Liver (tissue), 3 donors: ENCODE measurements around the gene INTS15.

Source experiments
- FOXA1 ChIP-seq: IDR thresholded peaks from 2 replicates; pipeline ENCODE4 v1.6.1; 2016; ENCODE audit warnings: antibody characterized with exemption
- GABPA ChIP-seq, 2 donors: IDR thresholded peaks in 1 of 2; conservative IDR thresholded peaks in 1 of 2; 2 replicates each; pipeline ENCODE4 v1.6.1; 2016; ENCODE audit warnings: antibody characterized with exemption in 2 of 2, mild to moderate bottlenecking in 1 of 2, moderate library complexity in 1 of 2
- SP1 ChIP-seq: IDR thresholded peaks from 2 replicates; pipeline ENCODE4 v1.6.1; 2018; ENCODE audit warnings: antibody characterized with exemption, mild to moderate bottlenecking
- TAF1 ChIP-seq: conservative IDR thresholded peaks from 2 replicates; pipeline ENCODE4 v1.6.1; 2016; ENCODE audit warnings: antibody characterized with exemption, mild to moderate bottlenecking
- YY1 ChIP-seq: IDR thresholded peaks from 2 replicates; pipeline ENCODE4 v1.6.1; 2016; ENCODE audit warnings: antibody characterized with exemption, mild to moderate bottlenecking
- TF ChIP-seq, protein P1 (sequence below): fragments of 150-350 bp; IDR thresholded peaks from 2 replicates; pipeline ENCODE4 v1.5.1; 2017; ENCODE audit warnings: improper control_type of control experiment, low read depth, low read length; ENCODE audit not compliant: missing input control
- TF ChIP-seq, protein P2 (sequence below): IDR thresholded peaks from 2 replicates; pipeline ENCODE4 v1.6.1; 2016; ENCODE audit warnings: antibody characterized with exemption
- TF ChIP-seq, protein P3 (sequence below): IDR thresholded peaks from 2 replicates; pipeline ENCODE4 v1.6.1; 2016; ENCODE audit warnings: antibody characterized with exemption, mild to moderate bottlenecking
- TF ChIP-seq, protein P4 (sequence below): IDR thresholded peaks from 2 replicates; pipeline ENCODE4 v1.6.1; 2016; ENCODE audit warnings: antibody characterized with exemption
- donor health status: healthy.
- donor health status: healthy.

DNA sequence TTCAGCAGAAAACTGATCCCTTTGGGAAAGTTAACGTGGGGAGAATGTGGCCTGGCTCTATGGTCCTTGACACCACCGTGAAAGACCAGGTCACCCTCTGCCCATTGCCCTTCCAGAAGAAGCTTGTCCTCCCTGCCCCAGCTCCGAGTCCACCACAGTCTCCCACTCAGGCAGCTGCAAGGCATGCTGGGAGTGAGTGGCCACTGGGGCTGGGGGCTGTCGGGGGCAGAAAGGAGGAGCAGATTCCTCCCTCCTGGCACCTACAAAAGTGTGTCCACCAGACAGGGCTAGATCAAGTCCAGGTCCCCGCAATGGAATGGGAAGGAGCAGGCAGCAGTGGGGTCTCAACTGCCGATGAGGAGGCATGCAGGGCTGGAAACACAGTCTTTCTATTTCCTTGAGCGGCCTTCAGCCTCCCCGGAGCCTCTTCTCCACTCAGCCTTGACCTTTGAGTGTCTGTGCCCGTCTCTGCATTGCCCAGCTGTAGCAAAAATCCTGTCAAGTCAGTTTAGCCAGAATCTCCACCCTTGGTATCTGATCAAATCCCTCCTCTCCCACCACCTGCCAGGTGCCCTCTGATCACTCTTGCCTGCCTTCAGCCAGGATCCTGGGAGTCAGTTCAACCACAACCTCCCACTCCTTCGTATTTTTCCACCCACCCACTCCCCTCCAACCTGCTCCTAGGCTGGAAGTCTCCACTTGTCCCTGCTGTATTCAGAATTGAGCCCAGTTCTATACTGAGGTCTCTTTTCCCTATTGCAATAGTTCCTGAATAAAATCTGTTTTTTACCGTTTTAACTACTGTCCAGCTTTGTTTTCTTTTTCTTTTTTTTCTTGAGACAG, 40.4 kb downstream of the INTS15 start:
- TF ChIP-seq, protein P1, sequence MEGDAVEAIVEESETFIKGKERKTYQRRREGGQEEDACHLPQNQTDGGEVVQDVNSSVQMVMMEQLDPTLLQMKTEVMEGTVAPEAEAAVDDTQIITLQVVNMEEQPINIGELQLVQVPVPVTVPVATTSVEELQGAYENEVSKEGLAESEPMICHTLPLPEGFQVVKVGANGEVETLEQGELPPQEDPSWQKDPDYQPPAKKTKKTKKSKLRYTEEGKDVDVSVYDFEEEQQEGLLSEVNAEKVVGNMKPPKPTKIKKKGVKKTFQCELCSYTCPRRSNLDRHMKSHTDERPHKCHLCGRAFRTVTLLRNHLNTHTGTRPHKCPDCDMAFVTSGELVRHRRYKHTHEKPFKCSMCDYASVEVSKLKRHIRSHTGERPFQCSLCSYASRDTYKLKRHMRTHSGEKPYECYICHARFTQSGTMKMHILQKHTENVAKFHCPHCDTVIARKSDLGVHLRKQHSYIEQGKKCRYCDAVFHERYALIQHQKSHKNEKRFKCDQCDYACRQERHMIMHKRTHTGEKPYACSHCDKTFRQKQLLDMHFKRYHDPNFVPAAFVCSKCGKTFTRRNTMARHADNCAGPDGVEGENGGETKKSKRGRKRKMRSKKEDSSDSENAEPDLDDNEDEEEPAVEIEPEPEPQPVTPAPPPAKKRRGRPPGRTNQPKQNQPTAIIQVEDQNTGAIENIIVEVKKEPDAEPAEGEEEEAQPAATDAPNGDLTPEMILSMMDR = no peak
- TF ChIP-seq FOXA1 (no peak), SP1 (no peak), TAF1 (no peak), GABPA (IDR thresholded peaks at IDR 0.05 in 1 of 2, conservative IDR thresholded peaks at IDR 0.05 in 1 of 2) (no peak), YY1 (no peak)
- TF ChIP-seq, protein P2, sequence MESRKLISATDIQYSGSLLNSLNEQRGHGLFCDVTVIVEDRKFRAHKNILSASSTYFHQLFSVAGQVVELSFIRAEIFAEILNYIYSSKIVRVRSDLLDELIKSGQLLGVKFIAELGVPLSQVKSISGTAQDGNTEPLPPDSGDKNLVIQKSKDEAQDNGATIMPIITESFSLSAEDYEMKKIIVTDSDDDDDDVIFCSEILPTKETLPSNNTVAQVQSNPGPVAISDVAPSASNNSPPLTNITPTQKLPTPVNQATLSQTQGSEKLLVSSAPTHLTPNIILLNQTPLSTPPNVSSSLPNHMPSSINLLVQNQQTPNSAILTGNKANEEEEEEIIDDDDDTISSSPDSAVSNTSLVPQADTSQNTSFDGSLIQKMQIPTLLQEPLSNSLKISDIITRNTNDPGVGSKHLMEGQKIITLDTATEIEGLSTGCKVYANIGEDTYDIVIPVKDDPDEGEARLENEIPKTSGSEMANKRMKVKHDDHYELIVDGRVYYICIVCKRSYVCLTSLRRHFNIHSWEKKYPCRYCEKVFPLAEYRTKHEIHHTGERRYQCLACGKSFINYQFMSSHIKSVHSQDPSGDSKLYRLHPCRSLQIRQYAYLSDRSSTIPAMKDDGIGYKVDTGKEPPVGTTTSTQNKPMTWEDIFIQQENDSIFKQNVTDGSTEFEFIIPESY = no peak
- TF ChIP-seq, protein P3, sequence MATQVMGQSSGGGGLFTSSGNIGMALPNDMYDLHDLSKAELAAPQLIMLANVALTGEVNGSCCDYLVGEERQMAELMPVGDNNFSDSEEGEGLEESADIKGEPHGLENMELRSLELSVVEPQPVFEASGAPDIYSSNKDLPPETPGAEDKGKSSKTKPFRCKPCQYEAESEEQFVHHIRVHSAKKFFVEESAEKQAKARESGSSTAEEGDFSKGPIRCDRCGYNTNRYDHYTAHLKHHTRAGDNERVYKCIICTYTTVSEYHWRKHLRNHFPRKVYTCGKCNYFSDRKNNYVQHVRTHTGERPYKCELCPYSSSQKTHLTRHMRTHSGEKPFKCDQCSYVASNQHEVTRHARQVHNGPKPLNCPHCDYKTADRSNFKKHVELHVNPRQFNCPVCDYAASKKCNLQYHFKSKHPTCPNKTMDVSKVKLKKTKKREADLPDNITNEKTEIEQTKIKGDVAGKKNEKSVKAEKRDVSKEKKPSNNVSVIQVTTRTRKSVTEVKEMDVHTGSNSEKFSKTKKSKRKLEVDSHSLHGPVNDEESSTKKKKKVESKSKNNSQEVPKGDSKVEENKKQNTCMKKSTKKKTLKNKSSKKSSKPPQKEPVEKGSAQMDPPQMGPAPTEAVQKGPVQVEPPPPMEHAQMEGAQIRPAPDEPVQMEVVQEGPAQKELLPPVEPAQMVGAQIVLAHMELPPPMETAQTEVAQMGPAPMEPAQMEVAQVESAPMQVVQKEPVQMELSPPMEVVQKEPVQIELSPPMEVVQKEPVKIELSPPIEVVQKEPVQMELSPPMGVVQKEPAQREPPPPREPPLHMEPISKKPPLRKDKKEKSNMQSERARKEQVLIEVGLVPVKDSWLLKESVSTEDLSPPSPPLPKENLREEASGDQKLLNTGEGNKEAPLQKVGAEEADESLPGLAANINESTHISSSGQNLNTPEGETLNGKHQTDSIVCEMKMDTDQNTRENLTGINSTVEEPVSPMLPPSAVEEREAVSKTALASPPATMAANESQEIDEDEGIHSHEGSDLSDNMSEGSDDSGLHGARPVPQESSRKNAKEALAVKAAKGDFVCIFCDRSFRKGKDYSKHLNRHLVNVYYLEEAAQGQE = no peak
- TF ChIP-seq, protein P4, sequence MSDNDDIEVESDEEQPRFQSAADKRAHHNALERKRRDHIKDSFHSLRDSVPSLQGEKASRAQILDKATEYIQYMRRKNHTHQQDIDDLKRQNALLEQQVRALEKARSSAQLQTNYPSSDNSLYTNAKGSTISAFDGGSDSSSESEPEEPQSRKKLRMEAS = no peak
